ENCODE data around the gene FAM131A.

Gene FAM131A

DNA sequence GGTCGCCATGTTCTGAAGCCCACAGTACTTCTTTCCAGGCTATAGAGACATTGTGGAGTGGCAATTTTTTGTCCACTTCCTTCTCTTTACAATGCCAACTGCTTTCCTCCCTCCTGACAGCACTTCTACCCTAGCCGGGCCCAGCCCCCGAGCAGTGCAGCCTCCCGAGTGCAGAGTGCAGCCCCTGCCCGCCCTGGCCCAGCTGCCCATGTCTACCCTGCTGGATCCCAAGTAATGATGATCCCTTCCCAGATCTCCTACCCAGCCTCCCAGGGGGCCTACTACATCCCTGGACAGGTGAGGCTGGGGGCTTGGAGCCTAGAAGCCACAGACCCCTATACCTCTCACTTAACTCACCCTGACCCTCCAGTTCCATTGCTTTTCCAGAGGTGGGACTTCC is 20.2 kb upstream of the FAM131A start:
- DNase-seq (ENCODE audit: low read depth, low spot score), result no peak
- TF ChIP-seq YY1 (IDR thresholded peaks at IDR 0.05; ENCODE audit: insufficient read depth, insufficient read length), result no peak
- no peak for TF ChIP-seq SUZ12 (IDR thresholded peaks at IDR 0.05; ENCODE audit: extremely low read depth, insufficient read depth, insufficient read length)
- no peak for TF ChIP-seq ZNF274 (IDR thresholded peaks at IDR 0.05; ENCODE audit: low read depth, low read length)

DNA sequence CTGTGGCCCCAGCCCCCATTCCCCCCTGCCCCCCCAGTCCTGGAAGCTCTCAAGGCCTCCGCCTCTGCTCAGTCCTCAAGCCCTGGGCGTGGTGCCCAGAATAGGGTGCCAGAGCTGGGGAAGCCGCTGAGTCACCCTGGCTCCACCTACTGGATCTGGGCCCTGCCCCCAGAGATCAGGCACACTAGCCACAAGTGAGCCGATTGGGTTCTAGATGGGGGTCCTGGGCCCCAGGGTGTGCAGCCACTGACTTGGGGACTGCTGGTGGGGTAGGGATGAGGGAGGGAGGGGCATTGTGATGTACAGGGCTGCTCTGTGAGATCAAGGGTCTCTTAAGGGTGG is 17.3 kb upstream of the FAM131A start:
- DNase-seq (ENCODE audit: low read depth, low spot score), result no peak
- H3K9ac ChIP-seq (ENCODE audit: insufficient read length, low read depth), result no peak overlapping the region

More for the DNA sequence above, 20.2 kb upstream of the FAM131A start:
- Histone ChIP-seq H3K4me3 (ENCODE audit: insufficient read length, low read depth) (no peak overlapping the region), H3K4me1 (ENCODE audit: insufficient read depth, insufficient read length) (peaks cover 21% of the 10 kb centered on the region), H3K9ac (ENCODE audit: insufficient read length, low read depth) (peak overlapping the region; percentile 23), H3K27me3 (ENCODE audit: insufficient read depth, insufficient read length) (no peaks in the 10 kb centered on the region), H3K36me3 (ENCODE audit: insufficient read depth, insufficient read length, low read length) (peaks cover 71% of the 10 kb centered on the region), H3K9me3 (ENCODE audit: insufficient read depth, low read length) (no peaks in the 10 kb centered on the region)

DNA sequence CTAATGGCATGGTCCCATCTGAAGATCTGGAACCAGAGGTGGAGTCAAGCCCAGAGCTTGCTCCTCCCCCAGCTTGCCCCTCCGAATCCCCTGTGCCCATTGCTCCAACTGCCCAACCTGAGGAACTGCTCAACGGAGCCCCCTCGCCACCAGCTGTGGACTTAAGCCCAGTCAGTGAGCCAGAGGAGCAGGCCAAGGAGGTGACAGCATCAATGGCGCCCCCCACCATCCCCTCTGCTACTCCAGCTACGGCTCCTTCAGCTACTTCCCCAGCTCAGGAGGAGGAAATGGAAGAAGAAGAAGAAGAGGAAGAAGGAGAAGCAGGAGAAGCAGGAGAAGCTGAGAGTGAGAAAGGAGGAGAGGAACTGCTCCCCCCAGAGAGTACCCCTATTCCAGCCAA is 15.7 kb upstream of the FAM131A start:
- TF ChIP-seq SUZ12 (IDR thresholded peaks at IDR 0.05; ENCODE audit: extremely low read depth, insufficient read depth, insufficient read length) (no peak), ZNF274 (IDR thresholded peaks at IDR 0.05; ENCODE audit: low read depth, low read length) (no peak), YY1 (IDR thresholded peaks at IDR 0.05; ENCODE audit: insufficient read depth, insufficient read length) (no peak)
- Histone ChIP-seq H3K4me3 (ENCODE audit: insufficient read length, low read depth) (no peak overlapping the region), H3K36me3 (ENCODE audit: insufficient read depth, insufficient read length, low read length) (peaks cover 98% of the 10 kb centered on the region), H3K9me3 (ENCODE audit: insufficient read depth, low read length) (no peaks in the 10 kb centered on the region), H3K4me1 (ENCODE audit: insufficient read depth, insufficient read length) (peaks cover 14% of the 10 kb centered on the region), H3K9ac (ENCODE audit: insufficient read length, low read depth) (no peak overlapping the region), H3K27me3 (ENCODE audit: insufficient read depth, insufficient read length) (no peaks in the 10 kb centered on the region)
- no peak for DNase-seq (ENCODE audit: low read depth, low spot score)

More for the DNA sequence above, 17.3 kb upstream of the FAM131A start:
- no peaks in the 10 kb centered on the region for H3K9me3 ChIP-seq (ENCODE audit: insufficient read depth, low read length)
- H3K4me3 ChIP-seq (ENCODE audit: insufficient read length, low read depth), result no peak overlapping the region
- TF ChIP-seq ZNF274 (IDR thresholded peaks at IDR 0.05; ENCODE audit: low read depth, low read length), result no peak
- H3K36me3 ChIP-seq (ENCODE audit: insufficient read depth, insufficient read length, low read length), result peaks cover 98% of the 10 kb centered on the region
- H3K27me3 ChIP-seq (ENCODE audit: insufficient read depth, insufficient read length), result no peaks in the 10 kb centered on the region
- H3K4me1 ChIP-seq (ENCODE audit: insufficient read depth, insufficient read length), result peaks cover 21% of the 10 kb centered on the region

DNA sequence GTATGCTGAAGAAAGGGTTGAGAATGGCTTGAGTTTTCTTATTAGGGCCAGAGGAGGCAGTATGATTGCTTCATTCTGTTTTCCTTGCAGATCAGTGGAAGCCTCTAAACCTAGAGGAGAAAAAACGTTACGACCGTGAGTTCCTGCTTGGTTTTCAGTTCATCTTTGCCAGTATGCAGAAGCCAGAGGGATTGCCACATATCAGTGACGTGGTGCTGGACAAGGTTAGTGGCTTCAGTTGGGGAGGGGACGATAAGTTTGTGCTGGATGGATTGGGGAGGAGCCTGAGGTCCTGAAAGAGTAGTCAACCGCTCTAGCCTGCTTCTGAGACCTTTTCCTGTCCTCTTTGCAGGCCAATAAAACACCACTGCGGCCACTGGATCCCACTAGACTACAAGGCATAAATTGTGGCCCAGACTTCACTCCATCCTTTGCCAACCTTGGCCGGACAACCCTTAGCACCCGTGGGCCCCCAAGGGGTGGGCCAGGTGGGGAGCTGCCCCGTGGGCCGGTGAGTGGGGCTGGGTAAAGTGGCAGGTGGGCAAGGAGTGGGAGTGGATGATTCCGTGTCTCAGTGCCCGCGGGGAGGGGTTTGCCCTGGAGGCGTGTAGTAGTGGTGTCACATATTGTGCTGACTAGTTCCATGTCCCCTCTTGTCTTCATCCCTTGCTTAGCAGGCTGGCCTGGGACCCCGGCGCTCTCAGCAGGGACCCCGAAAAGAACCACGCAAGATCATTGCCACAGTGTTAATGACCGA is 14.5 kb upstream of the FAM131A start:
- Histone ChIP-seq H3K36me3 (ENCODE audit: insufficient read depth, insufficient read length, low read length) (peaks cover 98% of the 10 kb centered on the region), H3K9ac (ENCODE audit: insufficient read length, low read depth) (no peak overlapping the region), H3K9me3 (ENCODE audit: insufficient read depth, low read length) (no peaks in the 10 kb centered on the region), H3K4me1 (ENCODE audit: insufficient read depth, insufficient read length) (peaks cover 8% of the 10 kb centered on the region), H3K27me3 (ENCODE audit: insufficient read depth, insufficient read length) (no peaks in the 10 kb centered on the region), H3K4me3 (ENCODE audit: insufficient read length, low read depth) (no peak overlapping the region)
- TF ChIP-seq SUZ12 (IDR thresholded peaks at IDR 0.05; ENCODE audit: extremely low read depth, insufficient read depth, insufficient read length) (no peak), ZNF274 (IDR thresholded peaks at IDR 0.05; ENCODE audit: low read depth, low read length) (no peak), YY1 (IDR thresholded peaks at IDR 0.05; ENCODE audit: insufficient read depth, insufficient read length) (no peak)
- no peak for DNase-seq (ENCODE audit: low read depth, low spot score)

DNA sequence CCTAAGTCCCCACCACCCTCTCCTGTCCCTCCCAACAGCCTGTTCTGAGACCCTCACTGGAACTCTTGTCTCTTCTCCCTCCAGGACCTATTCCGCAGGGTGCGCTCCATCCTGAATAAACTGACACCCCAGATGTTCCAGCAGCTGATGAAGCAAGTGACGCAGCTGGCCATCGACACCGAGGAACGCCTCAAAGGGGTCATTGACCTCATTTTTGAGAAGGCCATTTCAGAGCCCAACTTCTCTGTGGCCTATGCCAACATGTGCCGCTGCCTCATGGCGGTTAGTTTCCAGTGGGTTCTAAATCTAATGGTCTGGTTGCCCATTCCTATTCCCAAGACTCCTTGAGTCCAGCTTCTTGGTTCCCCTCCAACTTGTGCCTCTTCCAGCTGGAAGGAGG is 13.7 kb upstream of the FAM131A start:
- Histone ChIP-seq H3K36me3 (ENCODE audit: insufficient read depth, insufficient read length, low read length) (peaks cover 99% of the 10 kb centered on the region), H3K4me3 (ENCODE audit: insufficient read length, low read depth) (no peak overlapping the region), H3K27me3 (ENCODE audit: insufficient read depth, insufficient read length) (no peaks in the 10 kb centered on the region), H3K9ac (ENCODE audit: insufficient read length, low read depth) (no peak overlapping the region), H3K9me3 (ENCODE audit: insufficient read depth, low read length) (no peaks in the 10 kb centered on the region), H3K4me1 (ENCODE audit: insufficient read depth, insufficient read length) (peaks cover 8% of the 10 kb centered on the region)
- DNase-seq (ENCODE audit: low read depth, low spot score), result no peak
- TF ChIP-seq SUZ12 (IDR thresholded peaks at IDR 0.05; ENCODE audit: extremely low read depth, insufficient read depth, insufficient read length) (no peak), ZNF274 (IDR thresholded peaks at IDR 0.05; ENCODE audit: low read depth, low read length) (no peak), YY1 (IDR thresholded peaks at IDR 0.05; ENCODE audit: insufficient read depth, insufficient read length) (no peak)

DNA sequence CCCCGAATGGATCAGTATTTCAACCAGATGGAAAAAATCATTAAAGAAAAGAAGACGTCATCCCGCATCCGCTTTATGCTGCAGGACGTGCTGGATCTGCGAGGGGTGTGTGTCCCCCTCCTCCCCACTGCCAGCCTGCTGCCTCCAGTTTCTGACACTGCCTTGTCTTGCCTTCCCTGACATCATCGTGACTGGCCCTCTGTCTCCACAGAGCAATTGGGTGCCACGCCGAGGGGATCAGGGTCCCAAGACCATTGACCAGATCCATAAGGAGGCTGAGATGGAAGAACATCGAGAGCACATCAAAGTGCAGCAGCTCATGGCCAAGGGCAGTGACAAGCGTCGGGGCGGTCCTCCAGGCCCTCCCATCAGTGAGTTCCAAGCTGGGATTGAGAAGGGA is 12.1 kb upstream of the FAM131A start:
- H3K9me3 ChIP-seq (ENCODE audit: insufficient read depth, low read length), result no peaks in the 10 kb centered on the region
- no peaks in the 10 kb centered on the region for H3K27me3 ChIP-seq (ENCODE audit: insufficient read depth, insufficient read length)
- H3K36me3 ChIP-seq (ENCODE audit: insufficient read depth, insufficient read length, low read length), result peaks cover 98% of the 10 kb centered on the region
- no peak for TF ChIP-seq SUZ12 (IDR thresholded peaks at IDR 0.05; ENCODE audit: extremely low read depth, insufficient read depth, insufficient read length)
- no peak for TF ChIP-seq ZNF274 (IDR thresholded peaks at IDR 0.05; ENCODE audit: low read depth, low read length)
- TF ChIP-seq YY1 (IDR thresholded peaks at IDR 0.05; ENCODE audit: insufficient read depth, insufficient read length), result no peak
- no peak overlapping the region for H3K9ac ChIP-seq (ENCODE audit: insufficient read length, low read depth)
- H3K4me3 ChIP-seq (ENCODE audit: insufficient read length, low read depth), result no peak overlapping the region
- DNase-seq (ENCODE audit: low read depth, low spot score), result no peak
- H3K4me1 ChIP-seq (ENCODE audit: insufficient read depth, insufficient read length), result no peaks in the 10 kb centered on the region

DNA sequence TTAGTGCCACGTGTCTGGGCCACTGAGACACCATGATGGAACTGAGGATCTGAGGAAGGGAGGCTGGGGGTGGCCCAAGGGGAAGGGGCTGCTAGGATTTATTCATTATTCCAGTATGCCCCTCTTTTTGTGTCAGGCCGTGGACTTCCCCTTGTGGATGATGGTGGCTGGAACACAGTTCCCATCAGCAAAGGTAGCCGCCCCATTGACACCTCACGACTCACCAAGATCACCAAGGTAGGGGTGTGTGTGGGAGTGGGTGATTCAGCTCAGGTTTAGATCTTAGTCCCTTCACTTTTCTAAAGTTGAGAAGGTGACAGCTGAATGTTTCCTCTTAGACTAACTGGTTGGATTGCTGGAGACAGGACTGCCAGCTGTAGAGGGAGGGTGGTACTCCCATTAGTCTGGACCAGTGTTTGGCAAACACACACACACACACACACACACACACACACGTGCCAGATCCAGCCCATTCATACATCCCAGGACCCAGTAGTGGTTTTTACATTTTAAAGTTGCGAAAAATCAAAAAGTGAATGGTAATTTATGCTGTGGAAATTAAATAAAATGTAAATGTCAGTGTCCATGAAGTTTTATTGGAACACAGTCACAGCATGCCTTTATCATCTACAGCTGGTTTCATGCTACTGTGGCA is 11.6 kb upstream of the FAM131A start:
- H3K4me3 ChIP-seq (ENCODE audit: insufficient read length, low read depth), result no peak overlapping the region
- peaks cover 94% of the 10 kb centered on the region for H3K36me3 ChIP-seq (ENCODE audit: insufficient read depth, insufficient read length, low read length)
- H3K4me1 ChIP-seq (ENCODE audit: insufficient read depth, insufficient read length), result no peaks in the 10 kb centered on the region
- no peaks in the 10 kb centered on the region for H3K9me3 ChIP-seq (ENCODE audit: insufficient read depth, low read length)
- no peak for TF ChIP-seq SUZ12 (IDR thresholded peaks at IDR 0.05; ENCODE audit: extremely low read depth, insufficient read depth, insufficient read length)
- no peak for TF ChIP-seq YY1 (IDR thresholded peaks at IDR 0.05; ENCODE audit: insufficient read depth, insufficient read length)
- H3K9ac ChIP-seq (ENCODE audit: insufficient read length, low read depth), result no peak overlapping the region
- no peak for DNase-seq (ENCODE audit: low read depth, low spot score)
- no peaks in the 10 kb centered on the region for H3K27me3 ChIP-seq (ENCODE audit: insufficient read depth, insufficient read length)

All from NT2/D1 (cell line).